ENCODE measurements around the gene L3MBTL2. TPM values are rescaled to one million over a fixed set of nuclear protein-coding genes. Genes with fewer than 3 reads are reported as not detected.

Gene L3MBTL2
- total RNA-seq, 2 donors from 2014 or later: 25.4 to 37.7 TPM

- Histone ChIP-seq H3K36me3 (peaks cover 0 to 13% of the 10 kb centered on the region in 2 donors), H3K27me3 (replicated peaks; ENCODE audit: insufficient read depth) (no peaks in the 10 kb centered on the region), H3K9me3 (no peaks in the 10 kb centered on the region), H3K4me1 (replicated peaks) (no peaks in the 10 kb centered on the region), H3K4me3 (no peak overlapping the region), H3K27ac (no peak overlapping the region)
- 90% methylated on average over 9 of the region's 9 CpGs for WGBS
- no peak for DNase-seq (ENCODE audit: low spot score)
- TF ChIP-seq POLR2AphosphoS5 (IDR thresholded peaks at IDR 0.05): no peak
- no peak for TF ChIP-seq POLR2A (IDR thresholded peaks at IDR 0.05)
- TF ChIP-seq CTCF (IDR thresholded peaks at IDR 0.05): no peak
- intact Hi-C loops (cut with DNase I): no loop called here
Observed at GRCh38 chr22:41271787-41272186, 66.7 kb downstream of the L3MBTL2 start.

DNA sequence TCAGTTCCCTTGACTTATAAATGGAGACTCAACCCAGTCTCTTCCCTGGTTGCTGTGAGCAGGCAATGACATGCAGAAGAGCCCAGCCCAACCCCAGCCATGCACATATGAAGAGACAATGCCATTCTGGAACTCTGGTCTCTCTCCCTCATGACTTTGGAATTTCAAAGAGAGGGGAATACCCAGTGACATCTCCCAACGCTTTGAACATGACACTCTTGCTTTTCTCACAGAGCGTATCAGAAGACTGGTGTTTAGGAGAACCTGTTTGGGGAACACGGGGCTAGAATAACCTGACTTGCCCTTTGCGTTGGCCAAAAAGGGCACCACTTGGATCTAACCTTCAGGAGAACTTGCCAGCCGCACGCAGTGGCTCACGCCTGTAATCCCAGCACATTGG, 68.0 kb downstream of the L3MBTL2 start:
- Histone ChIP-seq H3K4me3 (no peak overlapping the region), H3K36me3 (peaks cover 0 to 13% of the 10 kb centered on the region in 2 donors), H3K27ac (no peak overlapping the region), H3K9me3 (no peaks in the 10 kb centered on the region), H3K4me1 (replicated peaks) (no peaks in the 10 kb centered on the region), H3K27me3 (replicated peaks; ENCODE audit: insufficient read depth) (no peaks in the 10 kb centered on the region)
- TF ChIP-seq POLR2AphosphoS5 (IDR thresholded peaks at IDR 0.05) (no peak), POLR2A (IDR thresholded peaks at IDR 0.05) (no peak), CTCF (IDR thresholded peaks at IDR 0.05) (no peak)
- DNase-seq (ENCODE audit: low spot score): no peak
- intact Hi-C loops (cut with DNase I): no loop called here
- 85% methylated on average over 7 of the region's 7 CpGs for WGBS

DNA sequence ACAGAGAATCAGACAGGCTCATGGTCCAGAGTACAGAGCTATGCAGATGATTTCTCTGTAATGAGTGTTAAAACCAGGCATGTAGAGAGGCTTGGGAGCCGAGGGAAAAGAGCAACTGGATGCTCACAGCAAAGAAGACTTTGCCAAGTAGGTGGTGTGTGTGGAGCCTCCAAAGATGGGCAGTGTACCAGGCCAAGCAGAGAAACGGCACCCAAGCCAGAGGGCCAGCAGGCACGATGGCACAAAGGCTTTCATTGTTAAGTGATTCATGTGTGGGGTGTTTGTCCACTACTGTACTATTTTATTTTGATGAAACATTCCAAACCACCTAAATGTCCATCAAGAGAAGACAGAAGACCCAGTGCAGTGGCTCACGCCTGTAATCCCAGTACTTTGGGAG, 69.7 kb downstream of the L3MBTL2 start:
- TF ChIP-seq CTCF (IDR thresholded peaks at IDR 0.05) (no peak), POLR2A (IDR thresholded peaks at IDR 0.05) (no peak), POLR2AphosphoS5 (IDR thresholded peaks at IDR 0.05) (no peak)
- H3K4me3 ChIP-seq: no peak overlapping the region
- no peaks in the 10 kb centered on the region for H3K9me3 ChIP-seq
- H3K27ac ChIP-seq: no peak overlapping the region
- H3K4me1 ChIP-seq (replicated peaks): no peaks in the 10 kb centered on the region
- intact Hi-C loops (cut with DNase I): no loop called here
- WGBS: 62% methylated on average over 4 of the region's 4 CpGs
- no peaks in the 10 kb centered on the region for H3K27me3 ChIP-seq (replicated peaks; ENCODE audit: insufficient read depth)
- DNase-seq (ENCODE audit: low spot score): no peak
- peaks cover 0 to 13% of the 10 kb centered on the region in 2 donors for H3K36me3 ChIP-seq

DNA sequence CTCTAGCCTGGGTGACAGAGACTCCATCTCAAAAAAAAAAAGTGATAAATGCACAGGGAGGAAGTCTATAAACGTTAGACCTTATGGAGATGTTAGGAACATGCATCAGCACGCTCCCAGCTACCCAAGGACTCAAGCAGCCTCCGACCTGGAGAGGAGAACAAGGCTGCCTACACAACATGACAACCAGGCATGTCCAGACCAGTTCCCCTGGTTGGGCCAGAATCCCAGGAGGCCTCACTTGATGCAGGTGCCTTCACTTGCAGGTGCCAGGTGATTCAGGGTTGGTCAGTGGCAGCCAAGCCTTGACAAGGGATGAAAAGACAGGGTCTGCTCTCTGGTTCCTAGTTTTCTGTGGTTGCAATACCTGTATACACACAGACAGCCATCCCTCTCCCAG, 75.0 kb downstream of the L3MBTL2 start:
- peak; percentile 91 for DNase-seq (ENCODE audit: low spot score)
- Histone ChIP-seq H3K27me3 (replicated peaks; ENCODE audit: insufficient read depth) (no peaks in the 10 kb centered on the region), H3K9me3 (no peaks in the 10 kb centered on the region), H3K4me1 (replicated peaks) (no peaks in the 10 kb centered on the region), H3K27ac (no peak overlapping the region), H3K36me3 (no peaks in the 10 kb centered on the region), H3K4me3 (no peak overlapping the region)
- 59% methylated on average over 3 of the region's 3 CpGs for WGBS
- intact Hi-C loops (cut with DNase I): no loop called here
- TF ChIP-seq POLR2AphosphoS5 (IDR thresholded peaks at IDR 0.05) (peak; percentile 88), CTCF (IDR thresholded peaks at IDR 0.05) (no peak)

- WGBS: 45% methylated on average over 2 of the region's 2 CpGs
- DNase-seq (ENCODE audit: low spot score): no peak
- Histone ChIP-seq H3K4me1 (replicated peaks) (no peaks in the 10 kb centered on the region), H3K27me3 (replicated peaks; ENCODE audit: insufficient read depth) (no peaks in the 10 kb centered on the region), H3K27ac (no peak overlapping the region), H3K9me3 (no peaks in the 10 kb centered on the region), H3K4me3 (no peak overlapping the region), H3K36me3 (no peaks in the 10 kb centered on the region)
- TF ChIP-seq POLR2A (IDR thresholded peaks at IDR 0.05) (no peak), CTCF (IDR thresholded peaks at IDR 0.05) (no peak), POLR2AphosphoS5 (IDR thresholded peaks at IDR 0.05) (no peak)
- intact Hi-C loops (cut with DNase I): no loop called here
Observed at GRCh38 chr22:41280854-41281253, 75.7 kb downstream of the L3MBTL2 start.

Small RNA genes lying within 50 kb of the gene (microRNA-seq; reads per million reads assigned to microRNA genes)
- not detected for gene MIR6889

Small RNA genes lying within 50 kb of the gene (small RNA-seq; reads per million reads assigned to genes)
- gene MIR6889: 0 reads per million in 2 donors
- 0 reads per million in 2 donors for gene RNU6-375P

Other genes with a start within 250 kb of the L3MBTL2 start
- gene EP300, start 112.7 kb upstream of the L3MBTL2 start, total RNA-seq: 100 to 1,000 TPM; 130 to 156 TPM
- gene CHADL, start 35.6 kb downstream of the L3MBTL2 start, total RNA-seq: 10 to 100 TPM in 1 of 2 donors, 1 to 10 TPM in 1; 8.2 to 19.0 TPM
- gene RANGAP1, start 80.9 kb downstream of the L3MBTL2 start, total RNA-seq: 100 to 1,000 TPM in 1 of 2 donors, 10 to 100 TPM in 1; 47.8 to 127 TPM
- gene ZC3H7B, start 96.2 kb downstream of the L3MBTL2 start, total RNA-seq: 10 to 100 TPM; 56.7 to 79.1 TPM
- 10 to 100 TPM; 26.2 to 51.7 TPM for gene TEF, start 176.6 kb downstream of the L3MBTL2 start, total RNA-seq
- 10 to 100 TPM; 56.7 to 80.8 TPM for gene TOB2, start 241.5 kb downstream of the L3MBTL2 start, total RNA-seq